Measurements from ENCODE around the gene FCHSD2. TPM values are rescaled to one million over a fixed set of nuclear protein-coding genes. Genes with fewer than 3 reads are reported as not detected.
A peak's percentile ranks its signal among the peaks of the same experiment; 100 is the strongest.
"Not testable (repeated sequence)": the region's sequence is repeated elsewhere in the genome, so short reads cannot be mapped to it uniquely, and the experiment has no call there.

The FCHSD2 gene
- total and polyA plus RNA-seq, 2 donors (not counting 1 experiment from before 2014, with no cell fraction given) = 113 to 189 TPM

- intact Hi-C loops (cut with micrococcal nuclease) = no loop called here
- peak overlapping the region; percentile 32 for H3K4me3 Mint-ChIP-seq
Measured at GRCh38 chr11:73028611-73029010, 113.5 kb downstream of the FCHSD2 start.

DNA sequence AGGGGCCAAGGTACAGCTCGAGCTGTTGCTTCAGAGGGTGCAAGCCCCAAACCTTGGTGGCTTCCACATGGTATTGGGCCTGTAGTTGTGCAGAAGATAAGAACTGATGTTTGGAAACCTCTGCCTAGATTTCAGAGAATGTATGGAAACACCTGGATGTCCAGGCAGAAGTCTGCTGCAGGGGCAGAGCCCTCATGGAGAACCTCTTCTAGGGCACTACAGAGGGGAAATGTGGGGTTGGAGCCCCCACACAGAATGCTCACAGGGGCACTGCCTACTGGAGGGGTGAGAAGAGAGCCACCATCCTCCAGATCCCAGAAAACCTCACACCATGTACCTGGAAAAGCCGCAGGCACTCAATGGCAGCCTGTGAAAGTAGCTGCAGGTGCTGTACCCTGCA lies 114.3 kb downstream of the FCHSD2 start:
- H2AFZ ChIP-seq (ENCODE audit: insufficient read depth, low read depth, low read length, poor library complexity, severe bottlenecking); H3K9ac ChIP-seq (ENCODE audit: low read length); H3K4me3 Mint-ChIP-seq; H3K4me3 ChIP-seq (ENCODE audit: control extremely low read depth in 1 of 5, extremely low read depth in 1 of 5, insufficient read depth in 1 of 5, low read depth in 2 of 5, low read length in 4 of 5); H4K20me1 ChIP-seq (ENCODE audit: control insufficient read depth, insufficient read depth, low read length, poor library complexity, severe bottlenecking); H3K4me2 ChIP-seq (replicated peaks; ENCODE audit: low read depth, low read length, poor library complexity, severe bottlenecking); DNase-seq; POLR2A ChIA-PET; ATAC-seq (ENCODE audit: low read depth); H3K27me3 Mint-ChIP-seq; intact Hi-C loops (cut with micrococcal nuclease); H3K27me3 ChIP-seq (replicated peaks in 1 of 4; ENCODE audit: control extremely low read depth in 1 of 4, control insufficient read depth in 3 of 4, insufficient read depth in 4 of 4, low read length in 3 of 4); CTCF ChIA-PET: not testable (repeated sequence)
- Histone ChIP-seq H3K36me3 (replicated peaks in 1 of 2; ENCODE audit: control extremely low read depth in 1 of 2, control insufficient read depth in 1 of 2, extremely low read depth in 1 of 2, insufficient read depth in 2 of 2, low read length in 1 of 2) (peaks cover 10 to 44% of the 10 kb centered on the region in 2 experiments), H3K9me3 (ENCODE audit: control extremely low read depth in 1 of 3, control insufficient read depth in 2 of 3, insufficient read depth in 1 of 3, low read length in 2 of 3) (peaks cover 13 to 49% (median 24%) of the 10 kb centered on the region in 3 donors), H3K79me2 (ENCODE audit: control insufficient read depth, insufficient read depth, low read length) (peaks cover 97% of the 10 kb centered on the region), H3K27ac (ENCODE audit: low read length in 2 of 2) (peak overlapping the region; percentile 64 to 86), H3K4me1 (ENCODE audit: control insufficient read depth in 2 of 2, insufficient read depth in 2 of 2, low read length in 2 of 2) (peaks cover 14 to 16% of the 10 kb centered on the region in 2 donors)
- peaks cover 51% of the 10 kb centered on the region for H3K4me1 Mint-ChIP-seq
- 78% methylated on average over 2 of the region's 2 CpGs for WGBS (ENCODE audit: insufficient coverage)
- peaks cover 28% of the 10 kb centered on the region for H3K9me3 Mint-ChIP-seq (ENCODE audit: insufficient read depth)
- H3K27ac Mint-ChIP-seq = peak overlapping the region; percentile 69

More at GRCh38 chr11:73028611-73029010, 113.5 kb downstream of the FCHSD2 start:
- peak overlapping the region; percentile 82 for H3K27ac Mint-ChIP-seq
- Histone ChIP-seq H3K27ac (ENCODE audit: low read length in 2 of 2) (peak overlapping the region; percentile 64 to 86), H3K9me3 (ENCODE audit: control extremely low read depth in 1 of 3, control insufficient read depth in 2 of 3, insufficient read depth in 1 of 3, low read length in 2 of 3) (peaks cover 8 to 45% (median 24%) of the 10 kb centered on the region in 3 donors), H3K4me3 (ENCODE audit: control extremely low read depth in 1 of 5, extremely low read depth in 1 of 5, insufficient read depth in 1 of 5, low read depth in 2 of 5, low read length in 4 of 5) (no peak overlapping the region), H3K36me3 (replicated peaks in 1 of 2; ENCODE audit: control extremely low read depth in 1 of 2, control insufficient read depth in 1 of 2, extremely low read depth in 1 of 2, insufficient read depth in 2 of 2, low read length in 1 of 2) (peaks cover 10 to 44% of the 10 kb centered on the region in 2 experiments), H2AFZ (ENCODE audit: insufficient read depth, low read depth, low read length, poor library complexity, severe bottlenecking) (no peak overlapping the region), H4K20me1 (ENCODE audit: control insufficient read depth, insufficient read depth, low read length, poor library complexity, severe bottlenecking) (no peaks in the 10 kb centered on the region), H3K79me2 (ENCODE audit: control insufficient read depth, insufficient read depth, low read length) (peaks cover 97% of the 10 kb centered on the region), H3K4me2 (replicated peaks; ENCODE audit: low read depth, low read length, poor library complexity, severe bottlenecking) (no peak overlapping the region), H3K4me1 (ENCODE audit: control insufficient read depth in 2 of 2, insufficient read depth in 2 of 2, low read length in 2 of 2) (peaks cover 14 to 16% of the 10 kb centered on the region in 2 donors), H3K9ac (ENCODE audit: low read length) (no peak overlapping the region), H3K27me3 (replicated peaks in 1 of 4; ENCODE audit: control extremely low read depth in 1 of 4, control insufficient read depth in 3 of 4, insufficient read depth in 4 of 4, low read length in 3 of 4) (no peaks in the 10 kb centered on the region)
- TF ChIP-seq, protein P1, sequence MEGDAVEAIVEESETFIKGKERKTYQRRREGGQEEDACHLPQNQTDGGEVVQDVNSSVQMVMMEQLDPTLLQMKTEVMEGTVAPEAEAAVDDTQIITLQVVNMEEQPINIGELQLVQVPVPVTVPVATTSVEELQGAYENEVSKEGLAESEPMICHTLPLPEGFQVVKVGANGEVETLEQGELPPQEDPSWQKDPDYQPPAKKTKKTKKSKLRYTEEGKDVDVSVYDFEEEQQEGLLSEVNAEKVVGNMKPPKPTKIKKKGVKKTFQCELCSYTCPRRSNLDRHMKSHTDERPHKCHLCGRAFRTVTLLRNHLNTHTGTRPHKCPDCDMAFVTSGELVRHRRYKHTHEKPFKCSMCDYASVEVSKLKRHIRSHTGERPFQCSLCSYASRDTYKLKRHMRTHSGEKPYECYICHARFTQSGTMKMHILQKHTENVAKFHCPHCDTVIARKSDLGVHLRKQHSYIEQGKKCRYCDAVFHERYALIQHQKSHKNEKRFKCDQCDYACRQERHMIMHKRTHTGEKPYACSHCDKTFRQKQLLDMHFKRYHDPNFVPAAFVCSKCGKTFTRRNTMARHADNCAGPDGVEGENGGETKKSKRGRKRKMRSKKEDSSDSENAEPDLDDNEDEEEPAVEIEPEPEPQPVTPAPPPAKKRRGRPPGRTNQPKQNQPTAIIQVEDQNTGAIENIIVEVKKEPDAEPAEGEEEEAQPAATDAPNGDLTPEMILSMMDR (IDR thresholded peaks at IDR 0.05) = no peak
- TF ChIP-seq EZH2 (IDR thresholded peaks at IDR 0.05; ENCODE audit: borderline replicate concordance, insufficient read depth, low read depth, low read length, poor library complexity, severe bottlenecking) = no peak
- H3K4me1 Mint-ChIP-seq = peaks cover 50% of the 10 kb centered on the region
- peaks cover 28% of the 10 kb centered on the region for H3K9me3 Mint-ChIP-seq (ENCODE audit: insufficient read depth)
- whole genome bisulfite sequencing (ENCODE audit: insufficient coverage) = 0% methylated on average over 1 of the region's 4 CpGs
- CTCF ChIA-PET = no interaction called here
- ATAC-seq (ENCODE audit: low read depth) (no peak), DNase-seq (peak; percentile 45)
- POLR2A ChIA-PET = interaction anchor here (0.6 kb wide), 1 partner anchor 29 kb away, joined by 7 read pairs; no protein-coding TSS in a partner anchor
- H3K27me3 Mint-ChIP-seq = no peaks in the 10 kb centered on the region

All from B cell (primary cell).